OCI-LY1 (cell line): ENCODE results near the gene ELOVL2.

Experiments used
- EZH2 ChIP-seq: fragments of 200-600 bp; sonication (generic), shearing (Covaris generic); IDR thresholded peaks from 2 replicates; pipeline ENCODE4 v1.8.0; 2017; ENCODE audit warnings: borderline replicate concordance, mixed run types, mild to moderate bottlenecking, antibody characterized with exemption, low read length, moderate library complexity, mixed read lengths
- TF ChIP-seq, protein P1 (sequence below): fragments of 200-600 bp; sonication (generic), shearing (Covaris generic); IDR thresholded peaks from 2 replicates; pipeline ENCODE4 v1.5.1; 2017; ENCODE audit warnings: mild to moderate bottlenecking, antibody characterized with exemption, low read length, moderate library complexity, mixed read lengths

DNA sequence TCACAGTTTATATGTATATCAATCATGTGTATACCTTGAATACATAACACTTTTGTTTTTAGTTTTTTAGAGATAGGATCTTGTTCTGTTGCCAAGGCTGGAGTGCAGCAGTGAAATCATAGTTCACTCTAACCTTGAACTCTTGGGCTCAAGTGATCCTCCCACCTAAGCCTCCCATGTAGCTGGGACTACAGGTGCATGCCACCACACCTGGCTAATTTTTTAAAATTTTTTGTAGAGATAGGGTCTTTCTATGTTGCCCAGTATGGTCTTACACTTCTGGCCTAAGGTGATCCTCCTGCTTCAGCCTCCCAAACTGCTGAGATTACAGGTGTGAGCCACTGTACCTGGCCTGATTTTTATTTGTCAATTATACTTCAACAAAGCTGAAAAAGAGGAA, 87.3 kb downstream of the ELOVL2 start:
- TF ChIP-seq, protein P1, sequence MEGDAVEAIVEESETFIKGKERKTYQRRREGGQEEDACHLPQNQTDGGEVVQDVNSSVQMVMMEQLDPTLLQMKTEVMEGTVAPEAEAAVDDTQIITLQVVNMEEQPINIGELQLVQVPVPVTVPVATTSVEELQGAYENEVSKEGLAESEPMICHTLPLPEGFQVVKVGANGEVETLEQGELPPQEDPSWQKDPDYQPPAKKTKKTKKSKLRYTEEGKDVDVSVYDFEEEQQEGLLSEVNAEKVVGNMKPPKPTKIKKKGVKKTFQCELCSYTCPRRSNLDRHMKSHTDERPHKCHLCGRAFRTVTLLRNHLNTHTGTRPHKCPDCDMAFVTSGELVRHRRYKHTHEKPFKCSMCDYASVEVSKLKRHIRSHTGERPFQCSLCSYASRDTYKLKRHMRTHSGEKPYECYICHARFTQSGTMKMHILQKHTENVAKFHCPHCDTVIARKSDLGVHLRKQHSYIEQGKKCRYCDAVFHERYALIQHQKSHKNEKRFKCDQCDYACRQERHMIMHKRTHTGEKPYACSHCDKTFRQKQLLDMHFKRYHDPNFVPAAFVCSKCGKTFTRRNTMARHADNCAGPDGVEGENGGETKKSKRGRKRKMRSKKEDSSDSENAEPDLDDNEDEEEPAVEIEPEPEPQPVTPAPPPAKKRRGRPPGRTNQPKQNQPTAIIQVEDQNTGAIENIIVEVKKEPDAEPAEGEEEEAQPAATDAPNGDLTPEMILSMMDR: no peak
- no peak for TF ChIP-seq EZH2
